Stomach (tissue), 4 donors: ENCODE data around the gene VIPR2.

ENCODE experiments used
- EP300 ChIP-seq: sonication (generic); formaldehyde crosslinking; IDR thresholded peaks from one replicate; pipeline ENCODE4 v1.6.1; 2017; ENCODE audit warnings: antibody characterized with exemption
- POLR2A ChIP-seq, 4 donors: fragments of 450-650 bp; IDR thresholded peaks; one replicate each; pipeline ENCODE4 v1.6.1; 2016; ENCODE audit warnings: antibody characterized with exemption in 4 of 4, control low read depth in 2 of 4, mild to moderate bottlenecking in 1 of 4, moderate library complexity in 1 of 4
- POLR2AphosphoS5 ChIP-seq, 3 donors: sonication (generic); formaldehyde crosslinking; IDR thresholded peaks; one replicate each; pipeline ENCODE4 v1.6.1; 2016; ENCODE audit warnings: antibody characterized with exemption in 3 of 3
- TF ChIP-seq, protein P1 (sequence below), 7 experiments: fragments of 450-650 bp in 4 of 7; fragments of 200-600 bp in 3 of 7; sonication (generic) in 3 of 7; IDR thresholded peaks; one replicate each; pipeline ENCODE4 v1.5.1; 2016 to 2019; ENCODE audit warnings: antibody characterized with exemption in 7 of 7, control low read depth in 2 of 7, mild to moderate bottlenecking in 1 of 7

- TF ChIP-seq, protein P1, sequence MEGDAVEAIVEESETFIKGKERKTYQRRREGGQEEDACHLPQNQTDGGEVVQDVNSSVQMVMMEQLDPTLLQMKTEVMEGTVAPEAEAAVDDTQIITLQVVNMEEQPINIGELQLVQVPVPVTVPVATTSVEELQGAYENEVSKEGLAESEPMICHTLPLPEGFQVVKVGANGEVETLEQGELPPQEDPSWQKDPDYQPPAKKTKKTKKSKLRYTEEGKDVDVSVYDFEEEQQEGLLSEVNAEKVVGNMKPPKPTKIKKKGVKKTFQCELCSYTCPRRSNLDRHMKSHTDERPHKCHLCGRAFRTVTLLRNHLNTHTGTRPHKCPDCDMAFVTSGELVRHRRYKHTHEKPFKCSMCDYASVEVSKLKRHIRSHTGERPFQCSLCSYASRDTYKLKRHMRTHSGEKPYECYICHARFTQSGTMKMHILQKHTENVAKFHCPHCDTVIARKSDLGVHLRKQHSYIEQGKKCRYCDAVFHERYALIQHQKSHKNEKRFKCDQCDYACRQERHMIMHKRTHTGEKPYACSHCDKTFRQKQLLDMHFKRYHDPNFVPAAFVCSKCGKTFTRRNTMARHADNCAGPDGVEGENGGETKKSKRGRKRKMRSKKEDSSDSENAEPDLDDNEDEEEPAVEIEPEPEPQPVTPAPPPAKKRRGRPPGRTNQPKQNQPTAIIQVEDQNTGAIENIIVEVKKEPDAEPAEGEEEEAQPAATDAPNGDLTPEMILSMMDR (IDR thresholded peaks at IDR 0.05), result no peak
- TF ChIP-seq POLR2A (IDR thresholded peaks at IDR 0.05) (no peak), POLR2AphosphoS5 (IDR thresholded peaks at IDR 0.05) (no peak), EP300 (no peak)
Observed at GRCh38 chr7:159019111-159019510, 125.6 kb downstream of the VIPR2 start.
